ENCODE data around the gene WBP1. TPM values are rescaled to one million over a fixed set of nuclear protein-coding genes. Genes with fewer than 3 reads are reported as not detected.

The WBP1 gene
- total RNA-seq, 2 donors from 2014 or later: 28.6 to 48.0 TPM

- DNase-seq (ENCODE audit: low spot score) (peak; percentile 97), ATAC-seq (peak; percentile 97)
- peak within 1 kb of the TSS; percentile 95 for H3K4me3 Mint-ChIP-seq
- no peaks in the 10 kb centered on the region for H3K36me3 Mint-ChIP-seq
- peaks cover 21 to 29% of the 10 kb centered on the region in 2 donors for H3K4me1 Mint-ChIP-seq (ENCODE audit: low read depth in 2 of 2)
- H3K27me3 Mint-ChIP-seq: no peaks in the 10 kb centered on the region
- no peaks in the 10 kb centered on the region for H3K9me3 Mint-ChIP-seq
- peak within 1 kb of the TSS; percentile 90 to 96 for H3K27ac Mint-ChIP-seq
These were observed 36.9 kb upstream of the WBP1 start, which contains the start of the genes C2orf81 and WDR54 for GRCh38 chr2:74421221-74421870. C2orf81 (minus strand) TSS chr2:74421619; CDS start chr2:74421560, 59 bp downstream. WDR54 (plus strand) TSS chr2:74421730; CDS start chr2:74422154, 424 bp downstream.

- ATAC-seq (no peak), DNase-seq (ENCODE audit: low spot score) (no peak)
- Mint-ChIP-seq H3K4me1 (ENCODE audit: low read depth in 2 of 2) (peaks cover 21 to 24% of the 10 kb centered on the region in 2 donors), H3K27ac (peak overlapping the region; percentile 90 to 96), H3K4me3 (peak overlapping the region; percentile 95), H3K9me3 (no peaks in the 10 kb centered on the region), H3K36me3 (no peaks in the 10 kb centered on the region), H3K27me3 (no peaks in the 10 kb centered on the region)
These were observed 34.8 kb upstream of the WBP1 start for GRCh38 chr2:74423231-74424095.

GRCh38 chr2:74424139-74424992, 33.9 kb upstream of the WBP1 start:
- Mint-ChIP-seq H3K36me3 (no peaks in the 10 kb centered on the region), H3K4me3 (no peak overlapping the region), H3K9me3 (no peaks in the 10 kb centered on the region), H3K4me1 (ENCODE audit: low read depth in 2 of 2) (peaks cover 21 to 24% of the 10 kb centered on the region in 2 donors), H3K27ac (no peak overlapping the region), H3K27me3 (no peaks in the 10 kb centered on the region)
- DNase-seq (ENCODE audit: low spot score) (no peak), ATAC-seq (no peak)

GRCh38 chr2:74424995-74425406, 33.2 kb upstream of the WBP1 start:
- ATAC-seq (no peak), DNase-seq (ENCODE audit: low spot score) (no peak)
- Mint-ChIP-seq H3K9me3 (no peaks in the 10 kb centered on the region), H3K4me1 (ENCODE audit: low read depth in 2 of 2) (peaks cover 21 to 24% of the 10 kb centered on the region in 2 donors), H3K4me3 (no peak overlapping the region), H3K27ac (no peak overlapping the region), H3K27me3 (no peaks in the 10 kb centered on the region), H3K36me3 (no peaks in the 10 kb centered on the region)

- Mint-ChIP-seq H3K4me1 (ENCODE audit: low read depth in 2 of 2) (peaks cover 17 to 19% of the 10 kb centered on the region in 2 donors), H3K27ac (no peak overlapping the region), H3K9me3 (no peaks in the 10 kb centered on the region), H3K4me3 (no peak overlapping the region), H3K27me3 (no peaks in the 10 kb centered on the region), H3K36me3 (no peaks in the 10 kb centered on the region)
- ATAC-seq (no peak), DNase-seq (ENCODE audit: low spot score) (no peak)
These were observed 32.7 kb upstream of the WBP1 start for GRCh38 chr2:74425523-74425922.

- no peak overlapping the region for H3K4me3 Mint-ChIP-seq
- H3K27me3 Mint-ChIP-seq: no peaks in the 10 kb centered on the region
- H3K27ac Mint-ChIP-seq: no peak overlapping the region
- H3K4me1 Mint-ChIP-seq (ENCODE audit: low read depth in 2 of 2): peaks cover 13% of the 10 kb centered on the region in 2 donors
- H3K36me3 Mint-ChIP-seq: no peaks in the 10 kb centered on the region
- ATAC-seq: no peak
- no peak for DNase-seq (ENCODE audit: low spot score)
- H3K9me3 Mint-ChIP-seq: no peaks in the 10 kb centered on the region
These were observed 32.0 kb upstream of the WBP1 start for GRCh38 chr2:74426181-74426758.

- H3K27ac Mint-ChIP-seq: no peak overlapping the region
- ATAC-seq: no peak
- no peaks in the 10 kb centered on the region for H3K27me3 Mint-ChIP-seq
- no peaks in the 10 kb centered on the region for H3K9me3 Mint-ChIP-seq
- H3K4me3 Mint-ChIP-seq: no peak overlapping the region
- no peak for DNase-seq (ENCODE audit: low spot score)
- H3K36me3 Mint-ChIP-seq: no peaks in the 10 kb centered on the region
- H3K4me1 Mint-ChIP-seq (ENCODE audit: low read depth in 2 of 2): peaks cover 5 to 6% of the 10 kb centered on the region in 2 donors
These were observed 30.7 kb upstream of the WBP1 start for GRCh38 chr2:74427551-74427950.

GRCh38 chr2:74428675-74429074, 29.6 kb upstream of the WBP1 start:
- no peaks in the 10 kb centered on the region for H3K27me3 Mint-ChIP-seq
- no peak for ATAC-seq
- no peak overlapping the region for H3K4me3 Mint-ChIP-seq
- no peaks in the 10 kb centered on the region for H3K36me3 Mint-ChIP-seq
- H3K27ac Mint-ChIP-seq: no peak overlapping the region
- H3K9me3 Mint-ChIP-seq: no peaks in the 10 kb centered on the region
- no peaks in the 10 kb centered on the region for H3K4me1 Mint-ChIP-seq (ENCODE audit: low read depth in 2 of 2)
- no peak for DNase-seq (ENCODE audit: low spot score)

- Mint-ChIP-seq H3K4me3 (no peak overlapping the region), H3K9me3 (no peaks in the 10 kb centered on the region), H3K27ac (no peak overlapping the region), H3K36me3 (no peaks in the 10 kb centered on the region), H3K27me3 (no peaks in the 10 kb centered on the region), H3K4me1 (ENCODE audit: low read depth in 2 of 2) (no peaks in the 10 kb centered on the region)
- DNase-seq (ENCODE audit: low spot score): no peak
- no peak for ATAC-seq
These were observed 28.5 kb upstream of the WBP1 start for GRCh38 chr2:74429487-74430451.

- no peak overlapping the region for H3K27ac Mint-ChIP-seq
- no peak overlapping the region for H3K4me3 Mint-ChIP-seq
- H3K27me3 Mint-ChIP-seq: no peaks in the 10 kb centered on the region
- ATAC-seq (no peak), DNase-seq (ENCODE audit: low spot score) (no peak)
- no peaks in the 10 kb centered on the region for H3K9me3 Mint-ChIP-seq
- H3K36me3 Mint-ChIP-seq: no peaks in the 10 kb centered on the region
- H3K4me1 Mint-ChIP-seq (ENCODE audit: low read depth in 2 of 2): no peaks in the 10 kb centered on the region
These were observed 27.7 kb upstream of the WBP1 start for GRCh38 chr2:74430502-74430901.

- Mint-ChIP-seq H3K27ac (no peak overlapping the region), H3K36me3 (no peaks in the 10 kb centered on the region), H3K9me3 (no peaks in the 10 kb centered on the region), H3K4me3 (no peak overlapping the region), H3K27me3 (no peaks in the 10 kb centered on the region), H3K4me1 (ENCODE audit: low read depth in 2 of 2) (peaks cover 23 to 30% of the 10 kb centered on the region in 2 donors)
- DNase-seq (ENCODE audit: low spot score): no peak
- ATAC-seq: no peak
These were observed 22.0 kb upstream of the WBP1 start for GRCh38 chr2:74436111-74436805.

Measured in natural killer cell treated with Interleukin-12 subunit alpha and Interleukin-12 subunit beta and Interleukin-15 and Interleukin-18, amount 100 ng/mL, for 72 hours (primary cell).